GM12874 (cell line): ENCODE measurements around the gene KCNH6.

Source experiments
- CTCF ChIP-seq: IDR thresholded peaks from 2 replicates; pipeline ENCODE4 v1.5.1; 2011; ENCODE audit warnings: low read depth, mild to moderate bottlenecking, control low read depth, low read length, moderate library complexity; ENCODE audit not compliant: insufficient read depth

Gene KCNH6

GRCh38 chr17:63524051-63524450 lies 893 bp downstream of the KCNH6 start:
- no peak for TF ChIP-seq CTCF

GRCh38 chr17:63525190-63525946 lies 2.2 kb downstream of the KCNH6 start:
- TF ChIP-seq CTCF, result no peak

- no peak for TF ChIP-seq CTCF
These were observed 3.7 kb downstream of the KCNH6 start for GRCh38 chr17:63526861-63527260.

GRCh38 chr17:63528183-63528582 lies 5.0 kb downstream of the KCNH6 start:
- TF ChIP-seq CTCF, result no peak

GRCh38 chr17:63529711-63530556 lies 6.8 kb downstream of the KCNH6 start:
- TF ChIP-seq CTCF, result no peak

- TF ChIP-seq CTCF, result no peak
These were observed 7.4 kb downstream of the KCNH6 start for GRCh38 chr17:63530557-63531021.

- no peak for TF ChIP-seq CTCF
These were observed 8.1 kb downstream of the KCNH6 start for GRCh38 chr17:63531022-63531965.
